CD8-positive, alpha-beta memory T cell (primary cell): ENCODE data around the gene CPPED1. TPM values are rescaled to one million over a fixed set of nuclear protein-coding genes. Genes with fewer than 3 reads are reported as not detected.

Experiments used
- CTCF ChIA-PET: fragments of 350-600 bp; sonication (Branson Sonifier 250); formaldehyde crosslinking; loops from one replicate; lab custom pipeline; 2021; ENCODE audit warnings: antibody characterized with exemption; lab: Charles Lee
- POLR2A ChIA-PET: fragments of 350-600 bp; sonication (Branson Sonifier 250); formaldehyde crosslinking; loops from one replicate; lab custom pipeline; 2021; ENCODE audit warnings: antibody characterized with exemption; lab: Charles Lee
- DNase-seq, 5 donors: peaks; one replicate each; pipeline versions ENCODE4 v3.0.0 to v3.0.0-alpha.2; 2020 to 2022; ENCODE audit warnings: mixed read lengths in 1 of 5
- H3K27ac ChIP-seq: one replicate; pipeline ENCODE4 v1.7.0; 2013; ENCODE audit warnings: low read depth, mild to moderate bottlenecking, low read length, moderate library complexity
- H3K27me3 ChIP-seq: 2 replicates; pipeline ENCODE4 v1.7.0; 2013; ENCODE audit warnings: low read length, mild to moderate bottlenecking; ENCODE audit not compliant: insufficient read depth, poor library complexity, severe bottlenecking
- H3K36me3 ChIP-seq: 2 replicates; pipeline ENCODE4 v1.7.0; 2013; ENCODE audit warnings: mild to moderate bottlenecking, low read length, moderate library complexity; ENCODE audit not compliant: insufficient read depth
- H3K4me1 ChIP-seq: 2 replicates; pipeline ENCODE4 v1.7.0; 2013; ENCODE audit warnings: mild to moderate bottlenecking, low read length, moderate library complexity; ENCODE audit not compliant: insufficient read depth
- H3K4me3 ChIP-seq: 2 replicates; pipeline ENCODE4 v1.7.0; 2013; ENCODE audit warnings: mild to moderate bottlenecking, low read length
- H3K9me3 ChIP-seq: 2 replicates; pipeline ENCODE4 v1.7.0; 2013; ENCODE audit warnings: mild to moderate bottlenecking, low read length
- H3K27ac Mint-ChIP-seq, 8 donors: one replicate each; pipeline ENCODE4 v1.8.0; 2020 to 2021; ENCODE audit warnings: mixed read lengths in 8 of 8, mild to moderate bottlenecking in 6 of 8, inconsistent platforms in 3 of 8, moderate library complexity in 3 of 8
- H3K27me3 Mint-ChIP-seq, 2 donors: one replicate each; pipeline ENCODE4 v1.8.0; 2020 to 2021; ENCODE audit warnings: mixed read lengths in 2 of 2, mild to moderate bottlenecking in 1 of 2, moderate library complexity in 1 of 2
- H3K36me3 Mint-ChIP-seq, 3 donors: one replicate each; pipeline ENCODE4 v1.8.0; 2020 to 2021; ENCODE audit warnings: mixed read lengths in 3 of 3, inconsistent platforms in 1 of 3, mild to moderate bottlenecking in 1 of 3
- H3K4me1 Mint-ChIP-seq, 3 donors: one replicate each; pipeline ENCODE4 v1.8.0; 2020 to 2021; ENCODE audit warnings: mixed read lengths in 3 of 3, inconsistent platforms in 1 of 3, mild to moderate bottlenecking in 1 of 3
- H3K4me3 Mint-ChIP-seq, 7 donors: one replicate each; pipeline ENCODE4 v1.8.0; 2020 to 2021; ENCODE audit warnings: mixed read lengths in 7 of 7, mild to moderate bottlenecking in 6 of 7, moderate library complexity in 4 of 7, inconsistent platforms in 2 of 7
- H3K9me3 Mint-ChIP-seq, 5 donors: one replicate each; pipeline ENCODE4 v1.8.0; 2020 to 2022; ENCODE audit warnings: mixed read lengths in 5 of 5, mild to moderate bottlenecking in 3 of 5, moderate library complexity in 2 of 5, inconsistent platforms in 1 of 5
- polyA plus RNA-seq: library from polyadenylated mRNA; unstranded; fragments of 300-500 nt; fragmentation: Illumina TruSeq; gene quantifications from one replicate; pipeline ENCODE4 v1.2.3, GENCODE V29; 2021
- total RNA-seq, 2 experiments: library from RNA; stranded (reverse); gene quantifications; one replicate each; pipeline ENCODE4 v1.2.3, GENCODE V29; 2021

The CPPED1 gene
- total and polyA plus RNA-seq, 3 experiments from 2014 or later: 5.2 to 9.8 (median 7.3) TPM

GRCh38 chr16:12613131-12613991 is 190.3 kb downstream of the CPPED1 start:
- Mint-ChIP-seq H3K4me1 (peaks cover 0 to 2% (median 2%) of the 10 kb centered on the region in 3 donors), H3K27ac (no peak overlapping the region), H3K27me3 (peaks cover 11 to 35% of the 10 kb centered on the region in 2 donors), H3K4me3 (no peak overlapping the region), H3K9me3 (peaks cover 0 to 9% (median under 1%) of the 10 kb centered on the region in 5 donors), H3K36me3 (no peaks in the 10 kb centered on the region)
- H3K4me1 ChIP-seq: no peaks in the 10 kb centered on the region
- no peaks in the 10 kb centered on the region for H3K9me3 ChIP-seq
- H3K4me3 ChIP-seq: no peak overlapping the region
- CTCF ChIA-PET: no interaction called here
- no peaks in the 10 kb centered on the region for H3K27me3 ChIP-seq
- DNase-seq: no peak
- peak overlapping the region; percentile 43 for H3K27ac ChIP-seq
- no peaks in the 10 kb centered on the region for H3K36me3 ChIP-seq
- POLR2A ChIA-PET: no interaction called here

GRCh38 chr16:12612598-12613101 is 191.0 kb downstream of the CPPED1 start:
- Histone ChIP-seq H3K4me1 (no peaks in the 10 kb centered on the region), H3K4me3 (no peak overlapping the region), H3K36me3 (no peaks in the 10 kb centered on the region), H3K9me3 (no peaks in the 10 kb centered on the region), H3K27me3 (no peaks in the 10 kb centered on the region), H3K27ac (no peak overlapping the region)
- no peak overlapping the region for H3K27ac Mint-ChIP-seq
- POLR2A ChIA-PET: no interaction called here
- peaks cover 0 to 15% (median 4%) of the 10 kb centered on the region in 5 donors for H3K9me3 Mint-ChIP-seq
- H3K4me1 Mint-ChIP-seq: peaks cover 0 to 2% (median 2%) of the 10 kb centered on the region in 3 donors
- no peak overlapping the region for H3K4me3 Mint-ChIP-seq
- CTCF ChIA-PET: no interaction called here
- H3K36me3 Mint-ChIP-seq: no peaks in the 10 kb centered on the region
- peaks cover 12 to 35% of the 10 kb centered on the region in 2 donors for H3K27me3 Mint-ChIP-seq
- no peak for DNase-seq

- Histone ChIP-seq H3K4me3 (no peak overlapping the region), H3K27ac (peak overlapping the region; percentile 9), H3K36me3 (no peaks in the 10 kb centered on the region), H3K9me3 (no peaks in the 10 kb centered on the region), H3K27me3 (no peaks in the 10 kb centered on the region), H3K4me1 (no peaks in the 10 kb centered on the region)
- no peak overlapping the region for H3K4me3 Mint-ChIP-seq
- ChIA-PET POLR2A (no interaction called here), CTCF (no interaction called here)
- H3K27ac Mint-ChIP-seq: no peak overlapping the region
- no peaks in the 10 kb centered on the region for H3K36me3 Mint-ChIP-seq
- no peak for DNase-seq
- H3K9me3 Mint-ChIP-seq: peaks cover 0 to 15% (median 4%) of the 10 kb centered on the region in 5 donors
- H3K27me3 Mint-ChIP-seq: peaks cover 13 to 35% of the 10 kb centered on the region in 2 donors
- peaks cover 0 to 2% (median 2%) of the 10 kb centered on the region in 3 donors for H3K4me1 Mint-ChIP-seq
Observed at GRCh38 chr16:12611916-12612597, 191.6 kb downstream of the CPPED1 start.

GRCh38 chr16:12611006-12611477 is 192.6 kb downstream of the CPPED1 start:
- no peak overlapping the region for H3K27ac ChIP-seq
- DNase-seq: no peak
- CTCF ChIA-PET: no interaction called here
- no peaks in the 10 kb centered on the region for H3K9me3 ChIP-seq
- H3K27ac Mint-ChIP-seq: no peak overlapping the region
- H3K4me3 ChIP-seq: no peak overlapping the region
- no peaks in the 10 kb centered on the region for H3K4me1 ChIP-seq
- H3K27me3 Mint-ChIP-seq: peaks cover 13 to 41% of the 10 kb centered on the region in 2 donors
- POLR2A ChIA-PET: no interaction called here
- H3K9me3 Mint-ChIP-seq: peaks cover 0 to 18% (median 8%) of the 10 kb centered on the region in 5 donors
- H3K36me3 ChIP-seq: no peaks in the 10 kb centered on the region
- peaks cover 0 to 2% (median 2%) of the 10 kb centered on the region in 3 donors for H3K4me1 Mint-ChIP-seq
- H3K36me3 Mint-ChIP-seq: no peaks in the 10 kb centered on the region
- H3K4me3 Mint-ChIP-seq: no peak overlapping the region
- H3K27me3 ChIP-seq: no peaks in the 10 kb centered on the region

GRCh38 chr16:12609937-12610699 is 193.6 kb downstream of the CPPED1 start:
- peaks cover 10 to 34% of the 10 kb centered on the region in 2 donors for H3K27me3 Mint-ChIP-seq
- Histone ChIP-seq H3K9me3 (no peaks in the 10 kb centered on the region), H3K4me3 (no peak overlapping the region), H3K27me3 (no peaks in the 10 kb centered on the region), H3K4me1 (no peaks in the 10 kb centered on the region), H3K36me3 (no peaks in the 10 kb centered on the region), H3K27ac (no peak overlapping the region)
- H3K36me3 Mint-ChIP-seq: no peaks in the 10 kb centered on the region
- ChIA-PET POLR2A (no interaction called here), CTCF (no interaction called here)
- no peak for DNase-seq
- no peak overlapping the region for H3K27ac Mint-ChIP-seq
- H3K9me3 Mint-ChIP-seq: peaks cover 0 to 18% (median 8%) of the 10 kb centered on the region in 5 donors
- H3K4me3 Mint-ChIP-seq: no peak overlapping the region
- H3K4me1 Mint-ChIP-seq: peaks cover 0 to 2% (median 2%) of the 10 kb centered on the region in 3 donors

Other genes with a start within 250 kb of the CPPED1 start
- under 1 TPM; 0.04 to 0.35 TPM for gene SHISA9, start 97.7 kb upstream of the CPPED1 start, total RNA-seq
- gene SHISA9, start 97.7 kb upstream of the CPPED1 start, polyA plus RNA-seq: not detected